HEK293 (cell line): ENCODE results near the gene ZCCHC3.

Source experiments
- PRDM2 ChIP-seq: fragments of 450-650 bp; formaldehyde crosslinking; IDR thresholded peaks from 2 replicates; pipeline ENCODE4 v1.5.1; 2016; ENCODE audit warnings: missing biosample characterization, missing genetic modification characterization, borderline replicate concordance
- ZFP3 ChIP-seq: fragments of 450-650 bp; formaldehyde crosslinking; IDR thresholded peaks from 2 replicates; pipeline ENCODE4 v1.5.1; 2016; ENCODE audit warnings: low read depth, missing biosample characterization, missing genetic modification characterization
- ZIC2 ChIP-seq: fragments of 450-650 bp; formaldehyde crosslinking; IDR thresholded peaks from 2 replicates; pipeline ENCODE4 v1.5.1; 2016; ENCODE audit warnings: missing biosample characterization, missing genetic modification characterization
- ZNF24 ChIP-seq: fragments of 450-650 bp; formaldehyde crosslinking; IDR thresholded peaks from 2 replicates; pipeline ENCODE4 v1.5.1; 2016; ENCODE audit warnings: missing biosample characterization, missing genetic modification characterization
- ZNF335 ChIP-seq: fragments of 450-650 bp; formaldehyde crosslinking; conservative IDR thresholded peaks from 2 replicates; pipeline ENCODE4 v1.5.1; 2016; ENCODE audit warnings: missing biosample characterization, missing genetic modification characterization
- ZNF558 ChIP-seq: fragments of 450-650 bp; formaldehyde crosslinking; IDR thresholded peaks from 2 replicates; pipeline ENCODE4 v1.5.1; 2016; ENCODE audit warnings: missing biosample characterization, missing genetic modification characterization
- ZNF670 ChIP-seq: fragments of 450-650 bp; formaldehyde crosslinking; IDR thresholded peaks from 2 replicates; pipeline ENCODE4 v1.5.1; 2016; ENCODE audit warnings: missing biosample characterization, missing genetic modification characterization, low read depth
- ZNF704 ChIP-seq: fragments of 450-650 bp; formaldehyde crosslinking; IDR thresholded peaks from 2 replicates; pipeline ENCODE4 v1.5.1; 2016; ENCODE audit warnings: missing biosample characterization, missing genetic modification characterization
- ZNF747 ChIP-seq: fragments of 450-650 bp; formaldehyde crosslinking; IDR thresholded peaks from 2 replicates; pipeline ENCODE4 v1.5.1; 2016; ENCODE audit warnings: missing biosample characterization, missing genetic modification characterization
- ZNF768 ChIP-seq: fragments of 450-650 bp; formaldehyde crosslinking; IDR thresholded peaks from 2 replicates; pipeline ENCODE4 v1.5.1; 2018; ENCODE audit warnings: missing biosample characterization, mild to moderate bottlenecking, missing genetic modification characterization
- TF ChIP-seq, protein P1 (sequence below): fragments of 450-650 bp; IDR thresholded peaks from 2 replicates; pipeline ENCODE4 v1.5.1; 2018; ENCODE audit warnings: missing biosample characterization, mild to moderate bottlenecking, missing genetic modification characterization
- TF ChIP-seq, protein P2 (sequence below): fragments of 450-650 bp; IDR thresholded peaks from 2 replicates; pipeline ENCODE4 v1.5.1; 2018; ENCODE audit warnings: missing biosample characterization, missing genetic modification characterization
- TF ChIP-seq, protein P3 (sequence below): fragments of 450-650 bp; formaldehyde crosslinking; IDR thresholded peaks from 2 replicates; pipeline ENCODE4 v1.5.1; 2016; ENCODE audit warnings: missing biosample characterization, missing genetic modification characterization

DNA sequence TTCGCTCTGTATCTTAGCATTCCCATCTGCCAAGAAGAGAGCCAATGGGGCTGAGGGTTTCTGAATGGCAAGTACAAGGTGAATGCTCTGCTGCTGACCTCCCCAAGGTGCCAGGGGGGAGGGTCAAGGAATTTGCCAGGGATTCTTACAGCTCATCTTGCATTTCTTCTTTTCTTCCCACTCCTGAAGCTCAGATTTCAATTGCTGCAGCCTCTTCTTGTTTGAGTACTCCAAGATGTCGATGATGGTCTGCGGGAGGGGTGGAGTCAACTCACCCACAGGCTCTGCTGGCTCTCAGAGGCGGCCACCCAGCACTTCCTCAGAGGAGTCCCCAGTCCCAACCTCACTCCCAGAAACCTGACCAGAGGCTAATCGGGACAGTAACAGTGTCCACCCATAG is 19.2 kb upstream of the ZCCHC3 start:
- TF ChIP-seq, protein P1, sequence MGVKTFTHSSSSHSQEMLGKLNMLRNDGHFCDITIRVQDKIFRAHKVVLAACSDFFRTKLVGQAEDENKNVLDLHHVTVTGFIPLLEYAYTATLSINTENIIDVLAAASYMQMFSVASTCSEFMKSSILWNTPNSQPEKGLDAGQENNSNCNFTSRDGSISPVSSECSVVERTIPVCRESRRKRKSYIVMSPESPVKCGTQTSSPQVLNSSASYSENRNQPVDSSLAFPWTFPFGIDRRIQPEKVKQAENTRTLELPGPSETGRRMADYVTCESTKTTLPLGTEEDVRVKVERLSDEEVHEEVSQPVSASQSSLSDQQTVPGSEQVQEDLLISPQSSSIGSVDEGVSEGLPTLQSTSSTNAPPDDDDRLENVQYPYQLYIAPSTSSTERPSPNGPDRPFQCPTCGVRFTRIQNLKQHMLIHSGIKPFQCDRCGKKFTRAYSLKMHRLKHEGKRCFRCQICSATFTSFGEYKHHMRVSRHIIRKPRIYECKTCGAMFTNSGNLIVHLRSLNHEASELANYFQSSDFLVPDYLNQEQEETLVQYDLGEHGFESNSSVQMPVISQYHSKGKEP, result no peak
- no peak for TF ChIP-seq ZNF704 (tag by site-specific recombination)
- TF ChIP-seq ZNF335, result no peak
- no peak for TF ChIP-seq PRDM2 (tag by site-specific recombination)
- TF ChIP-seq ZNF747 (tag by site-specific recombination), result no peak
- TF ChIP-seq, protein P2, sequence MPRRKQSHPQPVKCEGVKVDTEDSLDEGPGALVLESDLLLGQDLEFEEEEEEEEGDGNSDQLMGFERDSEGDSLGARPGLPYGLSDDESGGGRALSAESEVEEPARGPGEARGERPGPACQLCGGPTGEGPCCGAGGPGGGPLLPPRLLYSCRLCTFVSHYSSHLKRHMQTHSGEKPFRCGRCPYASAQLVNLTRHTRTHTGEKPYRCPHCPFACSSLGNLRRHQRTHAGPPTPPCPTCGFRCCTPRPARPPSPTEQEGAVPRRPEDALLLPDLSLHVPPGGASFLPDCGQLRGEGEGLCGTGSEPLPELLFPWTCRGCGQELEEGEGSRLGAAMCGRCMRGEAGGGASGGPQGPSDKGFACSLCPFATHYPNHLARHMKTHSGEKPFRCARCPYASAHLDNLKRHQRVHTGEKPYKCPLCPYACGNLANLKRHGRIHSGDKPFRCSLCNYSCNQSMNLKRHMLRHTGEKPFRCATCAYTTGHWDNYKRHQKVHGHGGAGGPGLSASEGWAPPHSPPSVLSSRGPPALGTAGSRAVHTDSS (tag by site-specific recombination), result no peak
- TF ChIP-seq ZNF768 (tag by site-specific recombination), result no peak
- no peak for TF ChIP-seq ZFP3
- TF ChIP-seq, protein P3, sequence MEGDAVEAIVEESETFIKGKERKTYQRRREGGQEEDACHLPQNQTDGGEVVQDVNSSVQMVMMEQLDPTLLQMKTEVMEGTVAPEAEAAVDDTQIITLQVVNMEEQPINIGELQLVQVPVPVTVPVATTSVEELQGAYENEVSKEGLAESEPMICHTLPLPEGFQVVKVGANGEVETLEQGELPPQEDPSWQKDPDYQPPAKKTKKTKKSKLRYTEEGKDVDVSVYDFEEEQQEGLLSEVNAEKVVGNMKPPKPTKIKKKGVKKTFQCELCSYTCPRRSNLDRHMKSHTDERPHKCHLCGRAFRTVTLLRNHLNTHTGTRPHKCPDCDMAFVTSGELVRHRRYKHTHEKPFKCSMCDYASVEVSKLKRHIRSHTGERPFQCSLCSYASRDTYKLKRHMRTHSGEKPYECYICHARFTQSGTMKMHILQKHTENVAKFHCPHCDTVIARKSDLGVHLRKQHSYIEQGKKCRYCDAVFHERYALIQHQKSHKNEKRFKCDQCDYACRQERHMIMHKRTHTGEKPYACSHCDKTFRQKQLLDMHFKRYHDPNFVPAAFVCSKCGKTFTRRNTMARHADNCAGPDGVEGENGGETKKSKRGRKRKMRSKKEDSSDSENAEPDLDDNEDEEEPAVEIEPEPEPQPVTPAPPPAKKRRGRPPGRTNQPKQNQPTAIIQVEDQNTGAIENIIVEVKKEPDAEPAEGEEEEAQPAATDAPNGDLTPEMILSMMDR (tag by site-specific recombination), result no peak
- TF ChIP-seq ZIC2, result no peak
- no peak for TF ChIP-seq ZNF670 (tag by site-specific recombination)
- TF ChIP-seq ZNF24 (tag by site-specific recombination), result no peak
- TF ChIP-seq ZNF558 (tag by site-specific recombination), result no peak
